HEK293 (cell line): ENCODE measurements around the gene FUCA2.
A peak's percentile ranks its signal among the peaks of the same experiment; 100 is the strongest.
"Not testable (repeated sequence)": the region's sequence is repeated elsewhere in the genome, so short reads cannot be mapped to it uniquely, and the experiment has no call there.

Experiments used
- CTCF ChIA-PET: fragments of 350-600 bp; formaldehyde crosslinking; extraction: SDS; loops from one replicate; lab custom pipeline; 2021; ENCODE audit warnings: antibody characterized with exemption; lab: Yijun Ruan, JAX
- POLR2A ChIA-PET: fragments of 300-600 bp; formaldehyde crosslinking; extraction: SDS; loops from one replicate; lab custom pipeline; 2020; ENCODE audit warnings: antibody characterized with exemption, inconsistent platforms; lab: Yijun Ruan, JAX
- H3K27ac ChIP-seq: fragments of 200-500 bp; sonication (Bioruptor generic); 2 replicates; pipeline ENCODE4 v1.5.1; 2014; ENCODE audit warnings: low read depth, low read length, control low read depth, inconsistent platforms; ENCODE audit errors: extremely low read depth
- H3K36me3 ChIP-seq, 2 experiments: fragments of 200-500 bp in 1 of 2; sonication (Bioruptor generic) in 1 of 2; 1 replicate in 1 of 2; 2 replicates in 1 of 2; pipeline ENCODE4 v1.5.1; 2014 to 2017; ENCODE audit warnings: inconsistent platforms in 2 of 2, low read length in 2 of 2; ENCODE audit not compliant: control insufficient read depth in 2 of 2, insufficient read depth in 1 of 2
- H3K4me1 ChIP-seq: fragments of 200-500 bp; sonication (Bioruptor generic); 2 replicates; pipeline ENCODE4 v1.5.1; 2014; ENCODE audit warnings: mild to moderate bottlenecking, low read length, inconsistent platforms; ENCODE audit not compliant: control insufficient read depth, insufficient read depth
- H3K4me3 ChIP-seq: 2 replicates; pipeline ENCODE4 v1.5.1; 2011; ENCODE audit warnings: low read depth, mild to moderate bottlenecking, control low read depth, low read length, moderate library complexity
- H3K9me3 ChIP-seq: fragments of 200-500 bp; sonication (Bioruptor generic); 2 replicates; pipeline ENCODE4 v1.5.1; 2014; ENCODE audit warnings: low read depth, low read length, inconsistent platforms; ENCODE audit not compliant: control insufficient read depth, insufficient read depth
- MYNN ChIP-seq: fragments of 450-650 bp; formaldehyde crosslinking; IDR thresholded peaks from 2 replicates; pipeline ENCODE4 v1.5.1; 2016; ENCODE audit warnings: missing biosample characterization, missing genetic modification characterization, borderline replicate concordance
- MZF1 ChIP-seq: fragments of 450-650 bp; formaldehyde crosslinking; IDR thresholded peaks from 2 replicates; pipeline ENCODE4 v1.5.1; 2017; ENCODE audit warnings: missing biosample characterization, missing genetic modification characterization, borderline replicate concordance
- SP7 ChIP-seq: fragments of 450-650 bp; formaldehyde crosslinking; IDR thresholded peaks from 2 replicates; pipeline ENCODE4 v1.5.1; 2016; ENCODE audit warnings: missing biosample characterization, missing genetic modification characterization
- ZNF140 ChIP-seq: fragments of 450-650 bp; formaldehyde crosslinking; IDR thresholded peaks from 2 replicates; pipeline ENCODE4 v1.5.1; 2016; ENCODE audit warnings: missing biosample characterization, missing genetic modification characterization
- ZNF146 ChIP-seq: fragments of 450-650 bp; formaldehyde crosslinking; IDR thresholded peaks from 2 replicates; pipeline ENCODE4 v1.5.1; 2016; ENCODE audit warnings: missing biosample characterization, missing genetic modification characterization
- ZNF155 ChIP-seq: fragments of 450-650 bp; formaldehyde crosslinking; IDR thresholded peaks from 2 replicates; pipeline ENCODE4 v1.5.1; 2016; ENCODE audit warnings: missing biosample characterization, missing genetic modification characterization
- ZNF175 ChIP-seq: fragments of 450-650 bp; formaldehyde crosslinking; IDR thresholded peaks from 2 replicates; pipeline ENCODE4 v1.5.1; 2016; ENCODE audit warnings: missing biosample characterization, missing genetic modification characterization
- ZNF2 ChIP-seq: fragments of 450-650 bp; formaldehyde crosslinking; IDR thresholded peaks from 2 replicates; pipeline ENCODE4 v1.5.1; 2016; ENCODE audit warnings: missing biosample characterization, missing genetic modification characterization
- ZNF274 ChIP-seq, 2 experiments: fragments of 200-500 bp in 1 of 2; fragments of 450-650 bp in 1 of 2; sonication (Bioruptor generic) in 1 of 2; formaldehyde crosslinking in 1 of 2; IDR thresholded peaks; 2 replicates each; pipeline versions ENCODE4 v1.5.1 to v1.6.1; 2014 to 2016; ENCODE audit warnings: borderline replicate concordance in 1 of 2, inconsistent platforms in 1 of 2, low read length in 1 of 2, missing biosample characterization in 1 of 2, missing genetic modification characterization in 1 of 2
- ZNF354C ChIP-seq: fragments of 450-650 bp; formaldehyde crosslinking; IDR thresholded peaks from 2 replicates; pipeline ENCODE4 v1.5.1; 2016; ENCODE audit warnings: missing biosample characterization, missing genetic modification characterization, low read depth, borderline replicate concordance
- ZNF677 ChIP-seq: fragments of 450-650 bp; IDR thresholded peaks from 2 replicates; pipeline ENCODE4 v1.5.0; 2018; ENCODE audit warnings: missing biosample characterization, mild to moderate bottlenecking, missing genetic modification characterization, moderate library complexity
- ZNF76 ChIP-seq: fragments of 450-650 bp; formaldehyde crosslinking; IDR thresholded peaks from 2 replicates; pipeline ENCODE4; 2016; ENCODE audit warnings: low read depth, missing biosample characterization, missing genetic modification characterization, borderline replicate concordance
- ZNF776 ChIP-seq: fragments of 450-650 bp; formaldehyde crosslinking; IDR thresholded peaks from 2 replicates; pipeline ENCODE4 v1.5.0; 2017; ENCODE audit warnings: missing biosample characterization, missing genetic modification characterization, borderline replicate concordance
- TF ChIP-seq, protein P1 (sequence below): fragments of 450-650 bp; formaldehyde crosslinking; IDR thresholded peaks from 2 replicates; pipeline ENCODE4; 2016; ENCODE audit warnings: missing biosample characterization, missing genetic modification characterization
- TF ChIP-seq, protein P2 (sequence below): fragments of 450-650 bp; formaldehyde crosslinking; IDR thresholded peaks from 2 replicates; pipeline ENCODE4 v1.5.1; 2016; ENCODE audit warnings: missing biosample characterization, missing genetic modification characterization
- TF ChIP-seq, protein P3 (sequence below): fragments of 450-650 bp; formaldehyde crosslinking; IDR thresholded peaks from 2 replicates; pipeline ENCODE4 v1.5.1; 2016; ENCODE audit warnings: missing biosample characterization, missing genetic modification characterization
- TF ChIP-seq, protein P4 (sequence below): sonication (generic); formaldehyde crosslinking; IDR thresholded peaks from 2 replicates; pipeline ENCODE4 v1.8.1; 2022; ENCODE audit warnings: mild to moderate bottlenecking, moderate library complexity, missing genetic modification reagents
- TF ChIP-seq, protein P5 (sequence below): fragments of 450-650 bp; formaldehyde crosslinking; conservative IDR thresholded peaks from 2 replicates; pipeline ENCODE4 v1.5.1; 2016; ENCODE audit warnings: low read depth, missing biosample characterization, missing genetic modification characterization

Gene FUCA2

DNA sequence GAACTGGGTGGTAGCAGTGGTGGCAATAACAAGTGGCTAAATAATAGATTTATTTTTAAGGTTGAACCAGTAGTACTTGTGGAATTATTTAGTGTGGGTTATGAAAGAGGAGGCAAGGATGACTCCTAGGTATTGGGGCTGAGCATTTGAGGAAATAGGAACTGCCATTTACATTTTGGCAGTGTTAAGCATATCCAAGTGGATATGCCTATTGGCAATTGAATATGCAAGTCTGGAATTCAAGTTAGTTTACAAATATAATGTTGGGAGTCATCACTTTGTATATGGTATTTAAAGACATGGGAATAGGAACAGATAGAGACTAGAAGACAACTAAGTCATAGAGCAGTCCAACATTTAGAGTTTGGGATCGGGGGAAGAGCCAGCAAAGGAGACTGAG lies 35.0 kb downstream of the FUCA2 start (continued):
- TF ChIP-seq ZNF274 (IDR thresholded peaks at IDR 0.05; ENCODE audit: low read length) (no peak), ZNF274 (tag by site-specific recombination; IDR thresholded peaks at IDR 0.05; ENCODE audit: borderline replicate concordance) (no peak), SP7 (tag by site-specific recombination) (no peak), MZF1 (tag by site-specific recombination) (no peak), ZNF354C (no peak), ZNF175 (tag by site-specific recombination) (no peak)
- TF ChIP-seq, protein P1, sequence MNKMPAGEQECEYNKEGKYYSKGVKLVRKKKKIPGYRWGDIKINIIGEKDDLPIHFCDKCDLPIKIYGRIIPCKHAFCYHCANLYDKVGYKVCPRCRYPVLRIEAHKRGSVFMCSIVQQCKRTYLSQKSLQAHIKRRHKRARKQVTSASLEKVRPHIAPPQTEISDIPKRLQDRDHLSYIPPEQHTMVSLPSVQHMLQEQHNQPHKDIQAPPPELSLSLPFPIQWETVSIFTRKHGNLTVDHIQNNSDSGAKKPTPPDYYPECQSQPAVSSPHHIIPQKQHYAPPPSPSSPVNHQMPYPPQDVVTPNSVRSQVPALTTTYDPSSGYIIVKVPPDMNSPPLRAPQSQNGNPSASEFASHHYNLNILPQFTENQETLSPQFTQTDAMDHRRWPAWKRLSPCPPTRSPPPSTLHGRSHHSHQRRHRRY (tag by site-specific recombination) = no peak

DNA sequence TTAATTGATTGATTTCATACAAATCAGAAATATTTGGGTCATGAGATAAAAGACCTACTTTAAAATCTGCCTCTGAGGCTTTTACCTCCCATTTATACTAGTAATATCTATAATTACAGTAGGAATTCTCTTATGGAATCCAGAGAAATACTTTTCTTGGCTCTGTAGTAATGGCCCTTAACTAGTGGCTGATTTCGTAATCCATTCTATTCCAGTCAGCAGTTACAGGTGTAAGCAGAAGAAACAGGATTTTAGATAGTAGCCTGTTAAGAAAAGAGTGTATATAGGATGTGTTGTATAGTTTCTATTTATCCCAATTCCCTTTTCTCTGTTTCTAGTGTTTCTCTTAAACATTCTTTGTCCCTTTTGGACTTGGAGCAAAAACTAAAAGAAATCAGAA lies 39.7 kb downstream of the FUCA2 start:
- H3K4me3 ChIP-seq = no peak overlapping the region
- no peak for TF ChIP-seq ZNF76 (tag by site-specific recombination)
- ChIA-PET POLR2A (no interaction called here), CTCF (interaction anchor here (0.6 kb wide), 1 partner anchor 633 kb away, joined by 3 read pairs; no protein-coding TSS in a partner anchor)
- no peaks in the 10 kb centered on the region for H3K9me3 ChIP-seq
- H3K27ac ChIP-seq = no peak overlapping the region
- H3K4me1 ChIP-seq = no peaks in the 10 kb centered on the region
- H3K36me3 ChIP-seq = peaks cover 0 to 50% of the 10 kb centered on the region in 2 experiments; a peak in 2 of 3 replicates

DNA sequence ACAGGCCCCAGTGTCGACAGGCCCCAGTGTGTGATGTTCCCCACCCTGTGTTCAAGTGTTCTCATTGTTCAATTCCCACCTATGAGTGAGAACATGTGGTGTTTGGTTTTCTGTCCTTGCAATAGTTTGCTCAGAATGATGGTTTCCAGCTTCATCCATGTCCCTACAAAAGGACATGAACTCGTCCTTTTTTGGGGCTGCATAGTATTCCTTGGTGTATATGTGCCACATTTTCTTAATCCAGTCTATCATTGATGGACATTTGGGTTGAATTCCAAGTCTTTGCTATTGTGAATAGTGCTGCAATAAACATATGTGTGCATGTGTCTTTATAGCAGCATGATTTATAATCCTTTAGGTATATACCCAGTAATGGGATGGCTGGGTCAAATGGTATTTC lies 42.7 kb downstream of the FUCA2 start:
- POLR2A ChIA-PET, CTCF ChIA-PET, H3K9me3 ChIP-seq, H3K4me3 ChIP-seq, H3K27ac ChIP-seq, H3K4me1 ChIP-seq: not testable (repeated sequence)
- TF ChIP-seq, protein P2, sequence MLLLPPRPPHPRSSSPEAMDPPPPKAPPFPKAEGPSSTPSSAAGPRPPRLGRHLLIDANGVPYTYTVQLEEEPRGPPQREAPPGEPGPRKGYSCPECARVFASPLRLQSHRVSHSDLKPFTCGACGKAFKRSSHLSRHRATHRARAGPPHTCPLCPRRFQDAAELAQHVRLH (tag by site-specific recombination) = 0 out of 2 replicates have a peak, but pooled peaks have one; percentile 24
- peak; percentile 89 for TF ChIP-seq ZNF146 (tag by site-specific recombination)
- H3K36me3 ChIP-seq = peaks cover 0 to 30% of the 10 kb centered on the region in 2 experiments; a peak in 2 of 3 replicates

DNA sequence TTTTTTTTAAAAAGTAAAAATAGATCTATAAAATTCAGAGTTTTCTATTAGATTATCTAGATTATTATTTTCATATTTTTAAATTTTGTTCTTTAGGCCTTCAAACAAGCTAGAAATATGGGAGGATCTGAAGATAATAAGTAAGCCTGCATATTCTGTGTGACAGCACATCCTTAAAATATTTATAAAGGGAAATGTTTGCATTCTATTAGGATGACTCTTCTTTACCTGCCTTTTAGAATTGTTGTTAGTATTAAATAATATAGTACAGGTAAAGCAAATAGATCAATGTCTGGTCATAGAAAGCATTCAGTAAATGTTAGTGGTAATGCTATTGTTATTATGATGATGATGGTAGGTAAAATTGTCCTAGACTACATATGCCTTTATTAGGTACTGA lies 43.5 kb downstream of the FUCA2 start:
- Histone ChIP-seq H3K27ac (no peak overlapping the region), H3K9me3 (no peaks in the 10 kb centered on the region), H3K36me3 (peaks cover 3 to 31% of the 10 kb centered on the region in 2 experiments; a peak in 2 of 3 replicates), H3K4me1 (no peaks in the 10 kb centered on the region), H3K4me3 (no peak overlapping the region)
- ChIA-PET CTCF (interaction anchor here (0.9 kb wide), 1 partner anchor 26 kb away, joined by 5 read pairs; no protein-coding TSS in a partner anchor), POLR2A (no interaction called here)
- TF ChIP-seq ZNF140 (tag by site-specific recombination) (no peak), MYNN (tag by site-specific recombination) (no peak), ZNF677 (tag by site-specific recombination) (no peak), ZNF155 (no peak), ZNF776 (tag by site-specific recombination) (no peak), ZNF2 (tag by site-specific recombination) (no peak)
- TF ChIP-seq, protein P3, sequence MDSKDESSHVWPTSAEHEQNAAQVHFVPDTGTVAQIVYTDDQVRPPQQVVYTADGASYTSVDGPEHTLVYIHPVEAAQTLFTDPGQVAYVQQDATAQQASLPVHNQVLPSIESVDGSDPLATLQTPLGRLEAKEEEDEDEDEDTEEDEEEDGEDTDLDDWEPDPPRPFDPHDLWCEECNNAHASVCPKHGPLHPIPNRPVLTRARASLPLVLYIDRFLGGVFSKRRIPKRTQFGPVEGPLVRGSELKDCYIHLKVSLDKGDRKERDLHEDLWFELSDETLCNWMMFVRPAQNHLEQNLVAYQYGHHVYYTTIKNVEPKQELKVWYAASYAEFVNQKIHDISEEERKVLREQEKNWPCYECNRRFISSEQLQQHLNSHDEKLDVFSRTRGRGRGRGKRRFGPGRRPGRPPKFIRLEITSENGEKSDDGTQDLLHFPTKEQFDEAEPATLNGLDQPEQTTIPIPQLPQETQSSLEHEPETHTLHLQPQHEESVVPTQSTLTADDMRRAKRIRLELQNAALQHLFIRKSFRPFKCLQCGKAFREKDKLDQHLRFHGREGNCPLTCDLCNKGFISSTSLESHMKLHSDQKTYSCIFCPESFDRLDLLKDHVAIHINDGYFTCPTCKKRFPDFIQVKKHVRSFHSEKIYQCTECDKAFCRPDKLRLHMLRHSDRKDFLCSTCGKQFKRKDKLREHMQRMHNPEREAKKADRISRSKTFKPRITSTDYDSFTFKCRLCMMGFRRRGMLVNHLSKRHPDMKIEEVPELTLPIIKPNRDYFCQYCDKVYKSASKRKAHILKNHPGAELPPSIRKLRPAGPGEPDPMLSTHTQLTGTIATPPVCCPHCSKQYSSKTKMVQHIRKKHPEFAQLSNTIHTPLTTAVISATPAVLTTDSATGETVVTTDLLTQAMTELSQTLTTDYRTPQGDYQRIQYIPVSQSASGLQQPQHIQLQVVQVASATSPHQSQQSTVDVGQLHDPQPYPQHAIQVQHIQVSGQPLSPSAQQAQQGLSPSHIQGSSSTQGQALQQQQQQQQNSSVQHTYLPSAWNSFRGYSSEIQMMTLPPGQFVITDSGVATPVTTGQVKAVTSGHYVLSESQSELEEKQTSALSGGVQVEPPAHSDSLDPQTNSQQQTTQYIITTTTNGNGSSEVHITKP (tag by site-specific recombination) = no peak
- TF ChIP-seq, protein P4, sequence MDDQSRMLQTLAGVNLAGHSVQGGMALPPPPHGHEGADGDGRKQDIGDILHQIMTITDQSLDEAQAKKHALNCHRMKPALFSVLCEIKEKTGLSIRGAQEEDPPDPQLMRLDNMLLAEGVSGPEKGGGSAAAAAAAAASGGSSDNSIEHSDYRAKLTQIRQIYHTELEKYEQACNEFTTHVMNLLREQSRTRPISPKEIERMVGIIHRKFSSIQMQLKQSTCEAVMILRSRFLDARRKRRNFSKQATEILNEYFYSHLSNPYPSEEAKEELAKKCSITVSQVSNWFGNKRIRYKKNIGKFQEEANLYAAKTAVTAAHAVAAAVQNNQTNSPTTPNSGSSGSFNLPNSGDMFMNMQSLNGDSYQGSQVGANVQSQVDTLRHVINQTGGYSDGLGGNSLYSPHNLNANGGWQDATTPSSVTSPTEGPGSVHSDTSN (CRISPR knock-in tag) = no peak
- TF ChIP-seq, protein P5, sequence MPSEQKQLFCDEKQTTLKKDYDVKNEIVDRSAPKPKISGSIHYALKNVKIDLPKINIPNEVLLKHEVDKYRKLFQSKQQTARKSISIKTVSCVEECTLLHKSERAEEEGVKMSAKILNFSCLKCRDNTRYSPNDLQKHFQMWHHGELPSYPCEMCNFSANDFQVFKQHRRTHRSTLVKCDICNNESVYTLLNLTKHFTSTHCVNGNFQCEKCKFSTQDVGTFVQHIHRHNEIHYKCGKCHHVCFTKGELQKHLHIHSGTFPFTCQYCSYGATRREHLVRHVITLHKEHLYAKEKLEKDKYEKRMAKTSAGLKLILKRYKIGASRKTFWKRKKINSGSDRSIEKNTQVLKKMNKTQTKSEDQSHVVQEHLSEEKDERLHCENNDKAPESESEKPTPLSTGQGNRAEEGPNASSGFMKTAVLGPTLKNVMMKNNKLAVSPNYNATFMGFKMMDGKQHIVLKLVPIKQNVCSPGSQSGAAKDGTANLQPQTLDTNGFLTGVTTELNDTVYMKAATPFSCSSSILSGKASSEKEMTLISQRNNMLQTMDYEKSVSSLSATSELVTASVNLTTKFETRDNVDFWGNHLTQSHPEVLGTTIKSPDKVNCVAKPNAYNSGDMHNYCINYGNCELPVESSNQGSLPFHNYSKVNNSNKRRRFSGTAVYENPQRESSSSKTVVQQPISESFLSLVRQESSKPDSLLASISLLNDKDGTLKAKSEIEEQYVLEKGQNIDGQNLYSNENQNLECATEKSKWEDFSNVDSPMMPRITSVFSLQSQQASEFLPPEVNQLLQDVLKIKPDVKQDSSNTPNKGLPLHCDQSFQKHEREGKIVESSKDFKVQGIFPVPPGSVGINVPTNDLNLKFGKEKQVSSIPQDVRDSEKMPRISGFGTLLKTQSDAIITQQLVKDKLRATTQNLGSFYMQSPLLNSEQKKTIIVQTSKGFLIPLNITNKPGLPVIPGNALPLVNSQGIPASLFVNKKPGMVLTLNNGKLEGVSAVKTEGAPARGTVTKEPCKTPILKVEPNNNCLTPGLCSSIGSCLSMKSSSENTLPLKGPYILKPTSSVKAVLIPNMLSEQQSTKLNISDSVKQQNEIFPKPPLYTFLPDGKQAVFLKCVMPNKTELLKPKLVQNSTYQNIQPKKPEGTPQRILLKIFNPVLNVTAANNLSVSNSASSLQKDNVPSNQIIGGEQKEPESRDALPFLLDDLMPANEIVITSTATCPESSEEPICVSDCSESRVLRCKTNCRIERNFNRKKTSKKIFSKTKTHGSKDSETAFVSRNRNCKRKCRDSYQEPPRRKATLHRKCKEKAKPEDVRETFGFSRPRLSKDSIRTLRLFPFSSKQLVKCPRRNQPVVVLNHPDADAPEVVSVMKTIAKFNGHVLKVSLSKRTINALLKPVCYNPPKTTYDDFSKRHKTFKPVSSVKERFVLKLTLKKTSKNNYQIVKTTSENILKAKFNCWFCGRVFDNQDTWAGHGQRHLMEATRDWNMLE (tag by site-specific recombination) = no peak
